Stomach (tissue), 4 donors: ENCODE results near the gene SPATA31E1.

ENCODE experiments used
- CTCF ChIP-seq, 7 experiments: fragments of 450-650 bp in 4 of 7; fragments of 200-600 bp in 3 of 7; sonication (generic) in 3 of 7; IDR thresholded peaks; one replicate each; pipeline ENCODE4 v1.5.1; 2016 to 2019; ENCODE audit warnings: antibody characterized with exemption in 7 of 7, control low read depth in 2 of 7, mild to moderate bottlenecking in 1 of 7
- EP300 ChIP-seq: sonication (generic); formaldehyde crosslinking; IDR thresholded peaks from one replicate; pipeline ENCODE4 v1.6.1; 2017; ENCODE audit warnings: antibody characterized with exemption
- POLR2A ChIP-seq, 4 donors: fragments of 450-650 bp; IDR thresholded peaks; one replicate each; pipeline ENCODE4 v1.6.1; 2016; ENCODE audit warnings: antibody characterized with exemption in 4 of 4, control low read depth in 2 of 4, mild to moderate bottlenecking in 1 of 4, moderate library complexity in 1 of 4
- POLR2AphosphoS5 ChIP-seq, 3 donors: sonication (generic); formaldehyde crosslinking; IDR thresholded peaks; one replicate each; pipeline ENCODE4 v1.6.1; 2016; ENCODE audit warnings: antibody characterized with exemption in 3 of 3

- TF ChIP-seq EP300 = no peak
- no peak for TF ChIP-seq CTCF (IDR thresholded peaks at IDR 0.05)
- TF ChIP-seq POLR2AphosphoS5 (IDR thresholded peaks at IDR 0.05) = no peak
- TF ChIP-seq POLR2A (IDR thresholded peaks at IDR 0.05) = no peak
Measured at GRCh38 chr9:87842878-87843585, 39.6 kb upstream of the SPATA31E1 start.
